ENCODE results near the gene PGAP1. TPM values are rescaled to one million over a fixed set of nuclear protein-coding genes. Genes with fewer than 3 reads are reported as not detected.

Gene PGAP1
- polyA plus RNA-seq, 3 donors = 0.10 to 0.81 (median 0.33) TPM

DNA sequence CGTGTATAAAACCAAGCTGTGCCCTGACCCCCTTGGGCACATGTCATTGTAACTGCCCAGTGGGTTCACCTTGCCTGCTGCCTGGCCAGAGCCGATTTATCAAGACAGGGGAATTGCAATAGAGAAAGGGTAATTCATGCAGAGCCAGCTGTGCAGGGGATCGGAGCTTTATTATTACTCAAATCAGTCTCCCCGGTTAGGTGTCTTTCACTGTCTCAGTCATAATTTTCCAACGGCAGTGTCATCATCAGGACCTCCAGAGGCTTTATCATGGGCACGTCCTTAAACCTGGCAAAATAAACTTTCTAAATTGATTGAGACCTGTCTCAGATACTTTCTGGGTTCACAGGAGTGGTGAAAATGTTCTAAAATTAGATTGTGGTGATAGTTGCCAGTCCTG lies 29.6 kb upstream of the PGAP1 start:
- peaks cover 0 to 4% of the 10 kb centered on the region in 2 donors for H3K36me3 Mint-ChIP-seq
- H3K4me2 ChIP-seq (replicated peaks; ENCODE audit: extremely low read depth, low read length, poor library complexity, severe bottlenecking) = no peak overlapping the region
- no peak overlapping the region for H3K27ac ChIP-seq (ENCODE audit: low read depth in 1 of 2, low read length in 2 of 2)
- intact Hi-C loops (cut with micrococcal nuclease) = no loop called here
- TF ChIP-seq, protein P1, sequence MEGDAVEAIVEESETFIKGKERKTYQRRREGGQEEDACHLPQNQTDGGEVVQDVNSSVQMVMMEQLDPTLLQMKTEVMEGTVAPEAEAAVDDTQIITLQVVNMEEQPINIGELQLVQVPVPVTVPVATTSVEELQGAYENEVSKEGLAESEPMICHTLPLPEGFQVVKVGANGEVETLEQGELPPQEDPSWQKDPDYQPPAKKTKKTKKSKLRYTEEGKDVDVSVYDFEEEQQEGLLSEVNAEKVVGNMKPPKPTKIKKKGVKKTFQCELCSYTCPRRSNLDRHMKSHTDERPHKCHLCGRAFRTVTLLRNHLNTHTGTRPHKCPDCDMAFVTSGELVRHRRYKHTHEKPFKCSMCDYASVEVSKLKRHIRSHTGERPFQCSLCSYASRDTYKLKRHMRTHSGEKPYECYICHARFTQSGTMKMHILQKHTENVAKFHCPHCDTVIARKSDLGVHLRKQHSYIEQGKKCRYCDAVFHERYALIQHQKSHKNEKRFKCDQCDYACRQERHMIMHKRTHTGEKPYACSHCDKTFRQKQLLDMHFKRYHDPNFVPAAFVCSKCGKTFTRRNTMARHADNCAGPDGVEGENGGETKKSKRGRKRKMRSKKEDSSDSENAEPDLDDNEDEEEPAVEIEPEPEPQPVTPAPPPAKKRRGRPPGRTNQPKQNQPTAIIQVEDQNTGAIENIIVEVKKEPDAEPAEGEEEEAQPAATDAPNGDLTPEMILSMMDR (IDR thresholded peaks at IDR 0.05) = no peak
- H3K9me3 ChIP-seq (replicated peaks in 1 of 2; ENCODE audit: control insufficient read depth in 1 of 2, insufficient read depth in 1 of 2, low read length in 2 of 2) = peaks cover 0 to 2% of the 10 kb centered on the region in 2 donors
- H3K27me3 Mint-ChIP-seq (ENCODE audit: low read depth in 3 of 3) = peaks cover 0 to 3% (median 0%) of the 10 kb centered on the region in 3 donors
- WGBS (ENCODE audit: insufficient coverage) = 86% methylated on average over 1 of the region's 6 CpGs
- no peak overlapping the region for H3K4me3 Mint-ChIP-seq
- H4K20me1 ChIP-seq (ENCODE audit: insufficient read depth, low read length) = no peaks in the 10 kb centered on the region
- no peak overlapping the region for H3K9ac ChIP-seq (ENCODE audit: insufficient read depth, low read length, poor library complexity, severe bottlenecking)
- no peak overlapping the region for H3K27ac Mint-ChIP-seq
- peaks cover 0 to 8% (median 4%) of the 10 kb centered on the region in 7 donors for H3K9me3 Mint-ChIP-seq
- no peaks in the 10 kb centered on the region for H3K27me3 ChIP-seq (ENCODE audit: control insufficient read depth in 2 of 2, insufficient read depth in 2 of 2, low read length in 2 of 2)
- H3K36me3 ChIP-seq (replicated peaks in 1 of 2; ENCODE audit: control insufficient read depth in 1 of 2, insufficient read depth in 2 of 2, low read length in 2 of 2) = no peaks in the 10 kb centered on the region
- H3K4me1 ChIP-seq (ENCODE audit: control insufficient read depth in 1 of 2, insufficient read depth in 2 of 2, low read length in 2 of 2) = peaks cover 4 to 6% of the 10 kb centered on the region in 2 donors
- no peak for DNase-seq
- H2AFZ ChIP-seq (ENCODE audit: insufficient read depth, low read depth, low read length, poor library complexity, severe bottlenecking) = no peak overlapping the region
- H3K4me3 ChIP-seq (replicated peaks in 1 of 3; ENCODE audit: low read depth in 2 of 3, low read length in 3 of 3) = no peak overlapping the region
- H3K4me1 Mint-ChIP-seq = peaks cover 11% of the 10 kb centered on the region
- H3K79me2 ChIP-seq (ENCODE audit: insufficient read depth, low read length) = no peaks in the 10 kb centered on the region

DNA sequence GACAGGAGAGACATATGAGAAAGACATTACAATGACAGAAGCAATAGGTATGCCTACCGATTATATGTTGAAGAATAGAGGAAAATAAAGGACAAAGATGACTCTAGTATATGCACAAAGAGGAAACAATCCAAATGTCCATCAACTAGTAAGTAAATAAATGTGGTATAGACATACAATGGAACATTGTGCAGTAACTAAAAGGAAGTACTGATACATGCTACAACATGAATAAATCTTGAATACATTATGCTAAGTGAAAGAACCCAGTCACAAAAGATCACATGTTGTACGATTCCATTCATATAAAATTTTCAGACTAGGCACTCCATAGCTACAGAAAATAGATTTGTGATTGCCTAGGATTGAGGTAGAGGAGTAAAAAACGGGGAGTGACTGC lies 28.5 kb upstream of the PGAP1 start:
- H3K4me1 Mint-ChIP-seq = peaks cover 12% of the 10 kb centered on the region
- peaks cover 0 to 3% (median 0%) of the 10 kb centered on the region in 3 donors for H3K27me3 Mint-ChIP-seq (ENCODE audit: low read depth in 3 of 3)
- no peaks in the 10 kb centered on the region for H3K79me2 ChIP-seq (ENCODE audit: insufficient read depth, low read length)
- H3K4me1 ChIP-seq (ENCODE audit: control insufficient read depth in 1 of 2, insufficient read depth in 2 of 2, low read length in 2 of 2) = peaks cover 4% of the 10 kb centered on the region in 2 donors
- H3K4me2 ChIP-seq (replicated peaks; ENCODE audit: extremely low read depth, low read length, poor library complexity, severe bottlenecking) = no peak overlapping the region
- no peak overlapping the region for H3K4me3 Mint-ChIP-seq
- intact Hi-C loops (cut with micrococcal nuclease) = no loop called here
- H3K27ac ChIP-seq (ENCODE audit: low read depth in 1 of 2, low read length in 2 of 2) = no peak overlapping the region
- H3K36me3 ChIP-seq (replicated peaks in 1 of 2; ENCODE audit: control insufficient read depth in 1 of 2, insufficient read depth in 2 of 2, low read length in 2 of 2) = no peaks in the 10 kb centered on the region
- DNase-seq = no peak
- H3K36me3 Mint-ChIP-seq = peaks cover 0 to 4% of the 10 kb centered on the region in 2 donors
- H4K20me1 ChIP-seq (ENCODE audit: insufficient read depth, low read length) = no peaks in the 10 kb centered on the region
- no peak overlapping the region for H3K9ac ChIP-seq (ENCODE audit: insufficient read depth, low read length, poor library complexity, severe bottlenecking)
- H3K27ac Mint-ChIP-seq = no peak overlapping the region
- TF ChIP-seq, protein P1 (IDR thresholded peaks at IDR 0.05) = no peak
- H3K9me3 ChIP-seq (replicated peaks in 1 of 2; ENCODE audit: control insufficient read depth in 1 of 2, insufficient read depth in 1 of 2, low read length in 2 of 2) = peaks cover 0 to 2% of the 10 kb centered on the region in 2 donors
- H3K9me3 Mint-ChIP-seq = peaks cover 0 to 8% (median 4%) of the 10 kb centered on the region in 7 donors
- H3K4me3 ChIP-seq (replicated peaks in 1 of 3; ENCODE audit: low read depth in 2 of 3, low read length in 3 of 3) = no peak overlapping the region
- no CpG with 5 or more reads among the region's 3 CpGs for WGBS (ENCODE audit: insufficient coverage)
- no peak overlapping the region for H2AFZ ChIP-seq (ENCODE audit: insufficient read depth, low read depth, low read length, poor library complexity, severe bottlenecking)
- H3K27me3 ChIP-seq (ENCODE audit: control insufficient read depth in 2 of 2, insufficient read depth in 2 of 2, low read length in 2 of 2) = no peaks in the 10 kb centered on the region
